Stimulated activated CD4-positive, alpha-beta T cell treated with anti-CD3 and anti-CD28 coated beads, Interleukin-12 subunit alpha, Interleukin-12 subunit beta, amount 100 ng/mL, for 4 hours (primary cell): ENCODE results near the gene ZMIZ2.

ENCODE experiments used
- DNase-seq: peaks from one replicate; pipeline ENCODE4 v3.0.0-alpha.2; 2020

ZMIZ2 gene

DNA sequence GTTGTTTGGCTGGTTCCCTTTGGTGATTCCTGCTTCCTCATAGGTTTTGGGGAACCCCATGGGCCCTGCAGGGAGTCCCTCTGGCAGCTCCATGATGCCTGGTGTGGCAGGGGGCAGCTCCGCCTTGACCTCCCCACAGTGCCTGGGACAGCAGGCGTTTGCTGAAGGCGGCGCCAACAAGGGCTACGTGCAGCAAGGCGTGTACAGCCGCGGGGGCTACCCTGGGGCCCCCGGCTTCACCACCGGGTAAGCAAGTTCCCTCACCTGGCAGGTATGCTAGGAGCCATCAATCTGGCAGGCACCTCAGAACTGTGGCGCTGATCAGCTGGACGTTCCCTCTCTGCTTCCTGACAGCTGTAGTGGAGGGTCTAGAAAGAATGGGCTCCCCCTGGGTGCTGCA lies 8.3 kb downstream of the ZMIZ2 start:
- DNase-seq = no peak

DNA sequence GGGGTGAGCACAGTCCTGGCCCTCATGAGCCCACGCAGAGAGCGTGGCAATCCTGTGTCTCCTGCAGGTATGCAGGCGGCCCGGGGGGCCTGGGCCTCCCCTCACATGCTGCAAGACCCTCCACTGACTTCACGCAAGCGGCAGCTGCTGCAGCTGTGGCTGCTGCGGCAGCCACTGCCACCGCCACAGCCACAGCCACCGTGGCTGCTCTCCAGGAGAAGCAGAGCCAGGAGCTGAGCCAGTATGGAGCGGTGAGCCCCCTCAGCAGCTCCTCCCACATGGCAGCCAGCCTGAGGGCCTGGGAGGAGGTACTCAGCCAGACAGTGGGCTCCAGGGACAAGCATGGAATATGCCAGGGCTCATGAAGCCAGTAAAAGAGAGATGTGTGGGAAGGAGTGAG lies 8.7 kb downstream of the ZMIZ2 start:
- DNase-seq = no peak

DNA sequence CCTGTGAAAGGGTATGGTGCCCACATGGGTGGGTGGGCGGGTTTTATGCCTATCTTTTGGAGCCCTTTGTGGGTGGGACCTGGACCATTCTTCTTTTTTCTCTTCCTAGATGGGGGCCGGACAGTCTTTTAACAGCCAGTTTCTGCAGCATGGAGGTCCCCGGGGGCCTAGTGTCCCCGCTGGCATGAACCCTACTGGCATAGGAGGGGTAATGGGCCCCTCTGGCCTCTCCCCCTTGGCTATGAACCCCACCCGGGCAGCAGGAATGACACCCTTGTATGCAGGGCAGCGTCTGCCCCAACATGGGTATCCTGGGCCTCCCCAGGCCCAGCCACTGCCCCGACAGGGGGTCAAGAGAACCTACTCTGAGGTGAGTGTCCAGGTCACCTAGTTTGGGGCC lies 9.1 kb downstream of the ZMIZ2 start:
- no peak for DNase-seq

GRCh38 chr7:44759246-44759645 lies 10.6 kb downstream of the ZMIZ2 start:
- DNase-seq = no peak

GRCh38 chr7:44760034-44760580 lies 11.5 kb downstream of the ZMIZ2 start:
- DNase-seq = no peak

DNA sequence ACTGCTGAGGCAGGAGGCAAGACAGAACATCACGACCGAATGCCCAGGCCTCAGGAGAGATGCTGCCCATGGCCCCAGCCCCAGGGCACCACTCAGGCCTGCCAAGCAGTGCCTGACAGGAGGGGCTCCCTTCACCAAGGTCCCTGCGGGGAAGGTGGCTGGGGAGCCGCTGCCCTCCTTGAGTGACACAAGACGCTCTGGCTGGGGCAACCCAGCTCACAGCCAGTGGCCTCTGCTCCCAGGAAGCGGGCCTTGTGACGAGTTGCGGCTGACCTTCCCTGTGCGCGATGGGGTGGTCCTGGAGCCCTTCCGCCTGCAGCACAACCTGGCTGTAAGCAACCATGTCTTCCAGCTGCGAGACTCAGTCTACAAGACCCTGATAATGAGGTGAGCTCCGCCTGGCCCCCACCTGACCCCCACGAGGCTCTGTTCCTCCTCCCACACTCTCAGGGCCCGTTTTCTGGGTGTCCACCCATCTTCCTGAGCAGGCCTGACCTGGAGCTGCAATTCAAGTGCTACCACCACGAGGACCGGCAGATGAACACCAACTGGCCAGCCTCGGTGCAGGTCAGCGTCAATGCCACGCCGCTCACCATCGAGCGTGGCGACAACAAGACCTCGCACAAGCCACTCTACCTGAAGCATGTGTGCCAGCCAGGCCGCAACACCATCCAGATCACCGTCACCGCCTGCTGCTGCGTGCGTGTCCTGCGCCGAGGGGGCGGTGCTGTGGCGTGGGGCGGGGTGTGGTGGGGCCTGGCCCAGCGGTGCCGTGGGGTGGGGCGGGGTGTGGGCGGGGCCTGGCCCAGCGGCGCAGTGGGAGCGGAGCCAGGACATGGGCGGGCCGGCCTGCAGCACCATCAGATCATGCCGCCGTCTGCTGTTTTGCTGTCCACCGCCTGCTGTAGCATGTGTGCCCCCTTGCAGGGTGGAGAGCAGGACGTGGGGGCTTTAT lies 12.8 kb downstream of the ZMIZ2 start:
- DNase-seq = no peak

DNA sequence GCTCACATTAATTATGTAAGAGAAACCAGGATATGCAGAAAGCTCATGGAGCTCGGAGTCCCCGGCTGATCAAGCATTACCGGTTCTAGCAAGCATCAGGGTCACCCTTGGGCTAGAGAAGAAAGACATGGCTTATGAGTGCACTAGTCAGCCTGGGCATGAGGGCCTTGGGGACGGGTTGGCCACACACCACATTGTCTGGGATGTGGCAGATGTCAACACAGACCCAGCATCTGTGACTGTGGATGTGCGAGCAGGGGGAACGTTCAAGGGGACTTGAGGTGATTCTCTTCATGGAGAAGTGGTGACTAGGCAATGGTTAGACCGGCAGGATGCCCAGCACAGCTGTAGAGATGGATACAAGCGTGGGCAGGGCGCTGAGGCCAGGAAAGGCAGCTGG lies 13.7 kb downstream of the ZMIZ2 start:
- no peak for DNase-seq

DNA sequence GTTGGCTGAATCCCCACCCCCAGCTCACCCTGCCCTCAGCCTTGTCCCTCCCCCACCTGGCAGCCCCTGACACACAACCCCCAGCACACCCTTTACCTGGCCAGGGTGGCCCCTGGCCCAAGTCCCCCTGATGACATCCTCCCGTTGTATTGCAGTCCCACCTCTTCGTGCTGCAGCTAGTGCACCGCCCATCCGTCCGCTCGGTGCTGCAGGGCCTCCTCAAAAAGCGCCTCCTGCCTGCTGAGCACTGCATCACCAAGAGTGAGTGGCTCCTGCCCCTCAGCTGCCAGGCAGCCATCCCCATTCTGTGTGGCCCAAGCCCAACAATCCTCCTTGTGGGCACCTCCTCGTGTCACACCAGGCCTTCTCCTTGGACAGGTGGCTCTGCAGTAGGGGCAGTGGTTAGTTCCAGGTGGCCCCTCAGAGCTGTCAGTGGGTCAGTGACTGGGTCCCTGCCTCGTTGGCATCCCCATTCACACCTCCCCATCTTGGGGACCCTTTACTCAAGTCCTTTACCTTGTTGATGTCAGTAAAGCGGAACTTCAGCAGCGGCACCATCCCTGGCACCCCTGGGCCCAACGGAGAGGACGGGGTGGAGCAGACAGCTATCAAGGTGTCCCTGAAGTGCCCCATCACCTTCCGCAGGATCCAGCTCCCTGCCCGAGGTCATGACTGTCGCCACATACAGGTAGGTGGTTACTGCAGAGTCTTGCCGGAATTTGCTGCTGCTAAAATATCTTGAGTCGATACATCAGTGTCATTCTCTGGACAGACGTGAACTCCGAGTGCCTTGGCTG lies 14.3 kb downstream of the ZMIZ2 start:
- no peak for DNase-seq

- DNase-seq = no peak
Observed at GRCh38 chr7:44764081-44764480, 15.4 kb downstream of the ZMIZ2 start.

DNA sequence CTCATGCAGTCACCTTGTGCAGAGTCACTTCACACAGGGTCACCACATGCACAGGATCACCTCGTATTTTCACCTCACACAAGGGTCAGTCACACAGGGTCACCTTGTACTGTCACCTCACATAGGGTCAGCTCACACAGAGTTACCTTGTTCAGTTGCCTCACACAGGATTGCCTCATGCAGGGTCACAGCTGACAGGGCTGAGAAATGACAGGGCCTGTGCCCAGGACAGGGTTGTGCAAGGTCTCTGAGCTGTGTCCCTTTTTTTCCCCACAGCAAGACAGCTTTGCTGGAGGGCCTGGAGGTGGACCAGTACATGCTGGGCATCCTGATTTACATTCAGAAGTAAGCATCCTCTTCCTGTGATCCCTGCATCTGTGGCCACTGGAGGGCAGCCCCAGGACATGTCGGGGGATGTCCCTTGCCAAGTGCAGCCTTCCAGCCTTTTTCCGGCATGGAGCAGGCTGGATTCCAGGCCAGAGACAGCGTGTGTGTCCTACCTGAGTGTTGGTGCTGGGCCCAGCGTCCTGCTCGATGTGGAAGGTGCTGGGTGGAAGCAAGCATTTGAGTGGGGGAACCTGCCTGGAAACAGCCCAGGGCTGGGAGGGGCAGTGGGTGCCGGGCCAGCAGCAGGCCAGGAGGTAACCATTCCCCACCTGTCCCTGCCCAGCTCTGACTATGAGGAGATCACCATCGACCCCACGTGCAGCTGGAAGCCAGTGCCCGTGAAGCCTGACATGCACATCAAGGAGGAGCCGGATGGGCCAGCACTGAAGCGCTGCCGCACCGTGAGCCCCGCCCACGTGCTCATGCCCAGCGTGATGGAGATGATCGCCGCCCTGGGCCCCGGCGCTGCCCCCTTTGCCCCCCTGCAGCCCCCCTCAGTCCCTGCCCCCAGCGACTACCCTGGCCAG lies 16.3 kb downstream of the ZMIZ2 start:
- DNase-seq = no peak

- DNase-seq = no peak
Observed at GRCh38 chr7:44765579-44766415, 17.1 kb downstream of the ZMIZ2 start.

GRCh38 chr7:44766416-44766801 lies 17.8 kb downstream of the ZMIZ2 start:
- DNase-seq = no peak

GRCh38 chr7:44767134-44767911 lies 18.7 kb downstream of the ZMIZ2 start:
- DNase-seq = no peak

DNA sequence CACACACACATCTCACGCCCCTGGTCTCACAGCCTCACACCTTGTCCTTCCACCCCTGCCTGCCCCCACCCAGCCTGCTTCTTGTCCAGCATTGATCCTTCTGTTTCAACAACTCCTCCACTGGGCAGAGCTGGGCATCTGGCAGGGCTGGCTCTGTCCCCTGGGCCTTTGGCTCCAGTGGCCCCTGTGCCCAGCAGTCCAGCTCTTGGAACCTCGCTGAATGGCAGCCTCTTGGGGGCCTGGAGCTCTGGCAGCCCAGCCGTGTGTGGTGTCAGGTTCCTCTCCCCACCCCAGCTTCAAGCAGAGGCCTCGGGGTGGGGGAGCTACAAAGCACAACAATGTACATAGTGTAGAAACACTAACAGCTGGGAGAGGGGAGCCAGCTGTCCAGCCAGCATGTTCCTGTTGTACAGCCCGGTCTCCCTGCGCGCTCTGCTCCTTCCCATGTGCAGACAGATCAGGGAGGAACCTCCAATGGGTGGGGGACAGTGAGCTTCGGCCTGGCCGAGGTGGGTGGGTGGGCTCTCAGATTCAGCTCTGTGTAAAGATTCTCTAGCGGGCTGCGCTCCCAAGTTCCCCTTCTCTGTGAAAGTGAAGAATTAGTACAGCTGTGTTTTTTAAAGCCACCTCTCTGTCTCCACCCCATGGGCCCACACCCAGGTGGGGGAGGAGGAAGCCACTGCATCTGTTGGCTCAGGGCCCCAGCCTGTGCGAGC lies 19.4 kb downstream of the ZMIZ2 start:
- DNase-seq = no peak

GRCh38 chr7:44768628-44769371 lies 20.2 kb downstream of the ZMIZ2 start:
- no peak for DNase-seq

DNA sequence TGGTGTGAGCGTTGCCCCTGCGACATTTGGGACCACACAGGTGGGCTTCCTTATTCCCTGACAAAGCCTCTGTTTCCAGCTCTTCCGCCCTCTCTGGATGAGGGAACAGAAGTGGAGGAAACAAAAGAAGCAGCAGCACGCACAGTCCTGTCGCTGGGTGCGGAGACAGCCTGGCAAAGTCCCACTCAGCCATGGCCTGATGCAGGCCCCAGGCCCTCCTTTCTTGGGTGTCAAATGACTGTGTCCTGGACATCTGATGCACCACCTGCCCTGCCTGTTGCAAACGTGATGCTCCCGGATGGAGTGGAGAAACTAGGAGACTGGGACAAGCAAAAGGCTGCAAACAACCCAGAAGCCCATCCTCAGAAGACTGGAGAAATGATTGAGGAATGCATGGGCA lies 20.7 kb downstream of the ZMIZ2 start:
- DNase-seq = no peak

DNA sequence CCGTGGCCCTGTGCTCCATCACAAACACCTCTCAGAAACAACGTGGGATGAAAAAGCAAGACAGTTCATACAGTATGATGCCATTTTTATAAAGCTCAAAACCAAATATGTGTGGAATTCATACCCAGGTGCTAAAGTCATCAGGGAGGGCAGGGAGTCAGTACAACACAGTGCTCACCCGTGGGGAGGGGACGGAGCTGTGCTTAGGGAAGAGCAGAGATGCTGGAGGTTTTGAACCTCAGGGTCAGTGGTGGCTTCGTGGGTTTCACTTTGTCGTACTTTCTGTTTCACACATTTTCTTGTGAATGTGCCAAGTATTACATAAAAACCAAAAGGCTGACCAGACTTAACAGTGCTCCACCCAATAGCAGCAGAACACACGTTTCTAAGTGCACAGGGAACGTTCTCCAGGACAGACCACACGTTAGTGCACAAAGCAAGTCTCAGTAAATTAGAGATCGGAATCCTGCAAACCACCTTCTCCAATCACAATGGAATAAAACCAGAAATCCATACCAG lies 21.2 kb downstream of the ZMIZ2 start:
- no peak for DNase-seq

GRCh38 chr7:44771358-44771757 lies 22.7 kb downstream of the ZMIZ2 start:
- no peak for DNase-seq

DNA sequence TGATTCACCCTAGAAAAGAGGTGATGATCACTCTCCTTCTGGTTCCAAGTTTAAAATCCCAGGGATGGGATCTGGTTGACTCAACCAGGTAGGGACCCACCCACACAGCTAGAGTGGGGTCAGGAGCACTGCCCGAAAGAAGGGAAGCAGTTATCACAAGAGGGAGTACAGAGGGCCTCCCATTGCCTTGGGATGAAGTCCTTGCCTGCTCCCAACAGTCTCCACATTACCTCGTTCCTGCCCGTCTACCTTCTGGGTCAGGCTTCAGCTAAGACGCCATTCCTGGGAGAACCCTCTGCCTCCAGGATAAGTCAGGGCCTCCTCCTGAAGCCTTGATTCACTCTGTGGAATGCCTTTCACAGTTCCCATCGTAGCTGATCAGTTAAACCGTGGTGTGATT lies 23.8 kb downstream of the ZMIZ2 start:
- no peak for DNase-seq
